NCI-H226 (cell line): ENCODE measurements around the gene CNKSR3.
"Not testable (repeated sequence)": the region's sequence is repeated elsewhere in the genome, so short reads cannot be mapped to it uniquely, and the experiment has no call there.

Source experiments
- DNase-seq: peaks from one replicate; pipeline ENCODE4 v3.0.0-alpha.2; 2015

Gene CNKSR3

DNA sequence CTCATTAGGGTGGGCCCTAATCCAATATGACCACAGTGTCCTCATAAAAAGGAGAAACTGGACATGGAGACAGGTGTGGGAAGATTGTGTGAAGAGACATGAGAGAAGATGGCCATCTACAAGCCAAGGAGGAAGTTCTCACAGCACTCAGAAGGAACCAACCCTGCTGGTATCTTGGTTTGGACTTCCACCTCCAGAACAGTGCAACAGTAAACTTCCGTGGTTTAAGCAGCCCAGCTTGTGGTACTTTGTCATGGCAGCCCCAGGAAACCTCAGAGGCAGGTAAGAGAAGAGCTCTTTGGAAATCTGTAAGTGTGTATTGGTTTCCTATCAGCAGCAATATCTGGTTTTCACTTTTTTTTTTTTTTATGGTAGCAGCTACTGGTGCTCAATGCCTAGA, 16.5 kb upstream of the CNKSR3 start:
- DNase-seq: no peak

DNA sequence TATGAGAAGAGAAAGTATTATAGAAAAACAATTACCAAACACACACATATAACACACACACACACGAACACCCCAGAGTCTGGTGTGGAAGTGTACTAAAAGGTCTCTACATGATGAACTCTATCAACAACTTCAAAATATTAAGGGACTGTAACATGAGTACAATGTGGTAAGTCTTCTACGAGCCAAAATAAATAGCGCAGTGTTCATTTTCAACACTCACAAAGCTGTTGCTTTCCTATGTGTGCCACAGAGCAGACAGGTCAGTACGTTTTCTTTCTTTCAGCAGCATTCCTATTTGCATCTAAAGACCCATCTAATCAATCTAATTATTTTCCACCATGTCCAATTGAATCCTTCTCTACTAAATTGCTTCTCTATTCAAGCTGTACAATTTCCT, 12.1 kb upstream of the CNKSR3 start:
- no peak for DNase-seq

DNA sequence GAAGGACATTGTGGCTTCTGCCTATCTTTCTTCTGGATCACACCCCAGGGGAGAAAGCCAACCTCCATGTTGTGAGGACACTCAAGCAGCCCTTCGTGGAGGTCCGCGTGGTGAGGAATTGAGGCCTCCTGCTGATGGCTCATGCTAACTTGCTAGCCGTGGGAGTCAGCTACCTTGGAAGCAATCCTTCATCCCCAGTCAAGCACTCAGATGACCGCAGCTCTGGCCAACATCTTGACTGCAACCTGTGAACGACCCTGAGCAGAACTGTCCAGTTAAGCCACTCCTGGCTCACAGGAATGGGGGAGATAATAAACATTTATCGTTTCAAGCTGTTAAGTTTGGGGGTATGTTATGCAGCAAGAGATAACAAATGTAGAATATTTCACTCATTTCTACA, 10.9 kb upstream of the CNKSR3 start:
- DNase-seq: no peak

DNA sequence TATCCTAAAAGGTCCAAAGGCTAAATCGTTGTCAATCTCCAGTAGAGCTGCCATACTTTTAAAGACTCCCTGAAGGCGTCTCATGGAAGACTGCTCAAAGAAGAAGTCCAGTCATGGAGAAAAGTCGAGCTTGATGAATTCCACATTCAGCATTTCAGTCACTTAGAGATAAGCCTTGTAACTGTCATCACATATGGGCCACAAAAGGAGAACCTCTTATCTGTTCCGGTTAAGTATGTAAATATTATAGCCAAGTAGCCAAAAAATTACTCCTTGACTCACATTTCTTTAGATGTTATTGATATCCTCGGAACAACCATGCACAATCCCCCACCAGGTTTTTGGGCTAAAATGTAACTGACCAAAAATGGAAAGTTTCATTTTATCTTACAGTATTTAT, 9.8 kb upstream of the CNKSR3 start:
- DNase-seq: no peak

DNA sequence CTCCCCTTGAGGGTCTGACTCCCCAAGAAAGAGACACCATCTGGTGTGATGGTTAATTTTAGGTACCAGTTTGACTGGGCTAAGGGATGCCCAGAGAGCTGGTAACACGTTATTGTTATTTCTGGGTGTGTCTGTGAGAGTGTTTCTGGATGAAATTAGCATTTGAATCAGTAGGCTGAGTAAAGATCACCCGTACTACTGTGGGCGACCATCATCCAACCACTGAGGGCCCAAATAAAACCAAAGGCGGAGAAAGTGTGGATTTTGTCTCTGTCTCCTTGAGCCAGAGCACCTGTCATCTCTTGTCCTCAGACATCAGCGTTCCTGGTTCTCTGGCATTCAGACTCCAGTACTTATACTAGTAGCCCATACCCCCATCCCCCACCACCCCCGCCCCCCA, 7.9 kb upstream of the CNKSR3 start:
- no peak for DNase-seq

DNA sequence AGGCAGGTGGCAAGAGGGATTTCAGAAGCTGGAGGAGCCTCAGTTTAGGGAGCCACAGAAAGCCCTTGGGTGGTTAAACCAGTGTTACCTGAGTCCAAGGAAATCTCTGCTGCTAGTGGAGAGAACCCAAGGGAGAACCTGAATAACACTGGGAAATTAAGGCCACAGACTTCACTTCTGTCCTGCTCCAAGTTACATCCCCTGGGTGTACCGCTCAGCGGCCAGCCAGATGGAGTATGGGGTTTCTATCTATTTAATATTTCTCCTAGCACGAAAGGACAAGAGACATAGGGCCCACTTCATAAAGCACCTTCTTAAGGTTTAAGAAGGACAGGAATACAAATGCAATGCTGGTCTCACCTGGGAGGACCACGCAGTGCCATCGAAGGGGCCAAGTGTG, 5.8 kb upstream of the CNKSR3 start:
- no peak for DNase-seq

DNA sequence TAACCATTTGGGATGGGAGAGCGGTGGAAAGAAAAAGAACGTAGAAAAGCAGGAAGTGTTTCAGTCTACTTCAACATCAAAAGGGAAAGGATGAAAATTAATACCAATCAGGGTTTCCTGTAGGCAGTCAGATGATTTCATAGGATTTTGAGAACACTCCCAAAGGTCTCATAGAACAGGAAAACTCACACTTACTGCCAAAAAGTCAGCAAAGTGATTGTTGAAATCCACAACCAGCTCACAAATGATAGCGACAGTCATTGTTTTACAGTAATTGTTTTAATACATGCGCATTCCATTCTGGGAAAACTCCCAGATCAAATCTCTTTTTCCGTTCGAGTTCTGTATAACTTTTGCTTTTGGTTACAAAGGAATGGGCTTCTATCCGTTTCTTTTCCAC, 5.3 kb upstream of the CNKSR3 start:
- no peak for DNase-seq

DNA sequence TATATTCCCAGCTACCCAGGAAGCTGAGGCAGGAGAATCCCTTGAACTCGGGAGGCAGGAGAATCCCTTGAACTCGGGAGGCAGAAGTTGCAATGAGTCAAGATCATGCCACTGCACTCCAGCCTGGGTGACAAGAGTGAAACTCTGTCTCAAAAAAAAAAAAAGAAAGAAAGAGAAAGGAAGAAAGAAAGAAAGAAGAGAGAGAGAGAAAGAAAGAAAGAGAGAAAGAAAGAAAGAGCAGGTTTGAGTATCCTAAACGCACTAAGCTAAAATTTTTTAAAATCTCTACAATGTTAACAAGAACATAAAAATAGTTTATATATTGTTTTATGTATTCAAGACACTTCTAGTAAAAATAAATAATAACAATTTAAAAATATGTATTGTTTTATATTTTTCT, 4.6 kb upstream of the CNKSR3 start:
- DNase-seq: not testable (repeated sequence)

DNA sequence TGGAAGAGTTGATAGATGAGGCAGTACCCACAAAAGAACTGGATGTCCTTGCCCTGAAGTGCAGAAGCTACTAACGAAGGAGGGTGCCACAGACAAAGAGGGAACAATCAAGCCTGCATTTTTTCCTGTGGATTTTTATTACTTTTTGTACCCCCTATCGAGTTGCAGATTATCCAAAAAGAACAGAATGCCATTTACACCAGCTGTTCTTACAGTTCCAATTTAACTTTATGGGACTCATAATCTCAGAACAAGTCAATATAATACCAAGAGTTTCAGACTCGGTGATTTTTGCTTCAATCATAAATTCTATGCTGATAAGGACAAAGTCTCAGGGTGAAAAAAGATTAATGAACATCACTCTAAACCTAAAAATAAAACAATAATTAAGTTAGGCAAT, 4.0 kb upstream of the CNKSR3 start:
- no peak for DNase-seq

DNA sequence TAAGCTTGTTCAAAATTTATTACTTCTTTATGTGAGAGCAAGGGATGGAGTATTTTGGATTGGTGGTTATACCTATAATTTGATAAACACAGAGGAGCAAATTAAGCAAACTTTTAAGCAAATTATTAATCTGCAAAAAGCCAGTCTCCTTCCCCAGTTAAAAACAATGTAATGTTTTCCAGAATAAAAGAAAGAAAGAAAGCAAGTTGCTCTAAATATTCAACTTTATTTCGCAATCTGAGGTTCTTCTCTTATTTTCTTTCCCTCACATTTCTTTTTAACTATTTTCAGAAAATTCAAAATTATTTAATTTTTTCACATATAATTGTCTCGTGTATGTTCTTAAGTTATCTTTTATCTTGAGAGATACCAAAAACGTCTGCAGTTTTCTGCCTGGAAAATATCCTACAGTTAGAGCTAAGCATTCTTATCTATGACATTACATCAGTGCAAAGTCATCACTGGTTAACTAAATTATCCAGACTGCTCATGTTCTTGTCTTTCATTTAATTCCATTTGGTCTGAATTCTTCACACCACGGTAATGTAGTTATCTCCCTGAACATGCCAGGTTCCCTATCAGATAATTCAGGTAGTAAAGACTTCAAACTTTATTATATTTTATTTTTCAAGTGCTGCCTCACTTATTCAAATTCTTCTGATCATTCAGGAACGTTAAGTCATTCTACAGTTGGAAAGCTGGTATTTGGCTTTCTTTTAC, 3.3 kb upstream of the CNKSR3 start:
- peak; percentile 45 for DNase-seq

DNA sequence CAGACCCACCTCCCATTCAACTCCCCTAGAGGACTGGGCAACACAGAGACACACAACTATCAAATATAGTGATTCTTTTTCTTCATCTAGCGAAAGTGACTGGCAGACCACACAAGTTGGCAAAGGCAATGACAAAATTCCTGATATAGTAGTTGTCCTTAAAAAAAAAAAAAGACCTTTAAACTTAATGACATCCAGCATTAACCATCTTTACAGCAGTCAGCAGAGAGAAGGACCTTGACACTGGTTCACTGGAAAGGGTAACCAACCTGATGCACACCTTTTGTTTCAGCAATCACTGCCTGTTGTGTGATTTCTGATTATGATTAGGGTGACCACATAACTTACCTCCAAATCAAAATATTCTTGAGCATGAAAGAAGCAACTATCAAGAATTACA, 1.7 kb upstream of the CNKSR3 start:
- no peak for DNase-seq

DNA sequence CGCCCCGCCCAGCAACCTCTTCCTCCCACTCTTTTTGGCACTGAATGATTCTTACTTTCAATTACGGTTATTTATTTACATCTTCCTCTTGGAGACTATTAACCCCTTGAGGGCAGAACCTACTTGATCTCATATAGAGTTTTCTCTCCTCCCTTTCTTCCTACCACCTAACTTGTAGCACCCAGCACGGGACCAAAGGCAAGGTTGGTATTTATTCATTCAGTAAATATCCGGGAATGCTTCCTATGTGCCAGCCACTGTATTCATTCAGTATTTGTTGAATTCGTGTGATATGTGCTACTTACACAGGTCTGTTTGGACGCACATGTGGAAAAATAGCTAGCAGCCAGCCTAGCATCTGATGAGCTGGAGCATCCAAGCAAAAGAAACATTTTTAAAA, 1.3 kb upstream of the CNKSR3 start:
- no peak for DNase-seq

DNA sequence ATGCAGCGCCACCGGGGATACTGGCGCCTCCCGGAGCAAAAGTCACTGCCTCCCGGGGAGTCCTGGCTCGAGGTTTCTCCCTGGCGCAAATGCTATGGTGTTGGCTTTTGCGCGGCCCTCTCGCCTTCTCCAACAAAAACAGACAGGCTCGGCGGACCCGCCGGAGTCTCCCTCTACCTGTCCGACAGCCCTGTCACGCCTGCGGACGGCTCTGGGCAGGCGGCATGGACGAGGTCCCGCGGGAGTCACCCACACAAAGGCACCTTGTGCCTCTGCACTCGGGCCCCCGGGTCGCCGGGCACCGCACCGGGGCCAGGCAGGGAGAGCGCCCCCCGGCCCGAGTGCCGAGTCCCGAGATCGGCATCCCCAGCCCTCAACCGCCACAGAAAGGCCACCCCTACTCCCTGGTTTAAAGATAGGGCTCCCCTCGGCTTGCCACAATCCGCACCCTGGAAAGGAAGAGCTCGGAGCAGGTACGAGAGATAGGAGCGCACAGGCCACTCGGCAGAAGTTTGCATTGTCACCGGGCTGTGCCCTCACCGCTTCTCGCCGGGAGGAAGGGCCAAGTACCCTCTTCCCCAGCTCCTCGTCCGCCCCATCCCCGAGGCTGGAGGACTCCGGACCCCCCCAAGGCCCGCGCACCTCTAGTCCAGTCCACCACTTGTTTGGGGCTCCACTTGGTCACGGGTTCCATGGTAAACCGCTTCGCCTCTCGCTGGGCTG, 903 bp downstream of the CNKSR3 start:
- DNase-seq: no peak

DNA sequence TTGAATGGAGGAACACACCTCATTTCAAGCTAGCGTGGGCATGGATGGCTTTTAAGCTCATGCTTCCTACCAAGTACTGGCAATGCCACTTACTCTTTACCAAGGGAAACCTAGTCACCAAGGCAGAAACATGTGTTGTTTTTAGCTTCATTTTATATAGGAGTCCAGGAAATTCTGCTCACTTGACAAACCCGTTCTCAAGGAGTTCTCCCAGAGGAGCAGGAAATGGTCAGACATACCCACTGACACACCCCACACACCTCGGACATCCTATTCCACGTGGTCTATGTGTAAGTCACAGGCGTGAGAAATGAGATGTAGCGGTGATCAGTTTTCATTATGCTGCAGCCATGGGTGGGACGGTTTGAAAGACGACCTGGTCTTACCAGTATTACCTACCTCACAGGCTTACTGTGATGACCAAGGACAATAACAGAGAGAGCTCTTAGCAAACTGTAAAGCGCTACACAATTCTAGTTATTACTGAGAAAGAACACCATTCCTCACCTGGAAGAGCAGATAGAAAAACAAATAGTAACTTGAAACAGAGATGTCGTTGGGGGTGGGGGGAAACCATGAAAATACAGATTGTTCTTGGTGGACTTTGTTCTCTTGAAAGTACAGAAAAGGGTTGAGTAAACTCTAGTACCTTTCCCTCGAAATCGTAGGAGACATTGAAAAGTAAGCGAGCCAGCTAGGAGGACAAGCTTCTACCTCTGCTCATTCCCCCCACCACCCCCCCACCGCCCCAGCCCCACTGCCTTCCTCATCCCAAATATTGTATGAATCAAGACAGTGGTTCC, 1.7 kb downstream of the CNKSR3 start:
- DNase-seq: no peak

DNA sequence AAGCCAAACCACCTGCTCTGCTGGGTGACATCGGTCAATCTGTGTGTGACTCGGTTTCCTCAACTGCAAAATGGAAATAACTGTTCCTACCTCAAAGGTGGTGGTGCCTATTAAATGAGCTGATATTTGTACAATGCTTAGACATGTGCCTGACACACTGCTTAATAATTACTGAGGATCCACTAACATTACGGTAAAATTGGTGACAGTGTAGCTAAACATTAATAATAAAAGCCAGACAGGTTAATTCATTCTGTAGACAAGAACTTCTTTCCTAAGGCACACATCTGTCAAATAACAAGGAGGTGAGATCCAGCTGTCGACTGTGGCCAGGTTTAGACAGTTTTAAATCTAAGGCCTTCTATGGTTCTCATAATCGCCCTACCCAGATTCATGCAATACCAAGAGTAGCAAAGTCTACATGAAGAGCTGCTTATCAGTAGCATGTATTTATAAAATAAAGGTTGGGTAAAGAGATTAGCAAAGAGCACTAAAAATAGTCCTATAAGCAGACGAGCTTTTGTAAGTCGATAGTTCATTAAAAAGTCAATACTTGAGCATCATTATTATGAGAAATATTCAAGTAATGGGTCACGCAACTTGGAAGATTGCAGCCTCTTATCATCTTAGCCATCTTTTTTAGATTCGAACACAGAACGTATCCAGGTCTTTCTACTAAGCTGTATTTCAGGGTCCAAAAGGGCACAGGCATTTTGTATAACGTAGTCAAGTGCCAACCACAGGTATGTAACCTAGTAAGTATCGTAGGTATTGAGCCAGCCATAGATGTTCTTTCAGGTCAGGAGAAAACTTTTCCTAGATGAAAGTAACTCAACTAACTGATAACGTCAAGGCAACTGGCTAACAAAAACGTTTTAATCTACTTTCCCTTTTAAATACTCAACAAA, 3.2 kb downstream of the CNKSR3 start:
- no peak for DNase-seq

DNA sequence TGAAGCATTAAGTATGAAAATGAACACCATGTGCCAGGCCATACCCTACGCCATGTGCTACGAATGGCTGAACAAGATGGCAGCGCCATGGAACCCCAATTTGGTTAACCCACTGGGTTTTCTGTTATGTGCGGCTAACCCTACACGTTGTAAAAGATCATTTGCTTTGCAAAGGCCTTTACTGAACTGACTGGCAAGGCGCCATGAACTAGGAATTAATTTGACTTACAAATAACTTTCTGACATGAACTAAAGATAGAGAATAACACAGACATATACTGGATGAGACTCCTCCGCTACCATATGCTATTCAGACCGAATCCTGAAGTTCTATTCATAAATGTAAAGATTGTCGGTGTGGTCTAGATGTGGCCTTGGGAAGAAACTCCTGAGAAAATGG, 3.9 kb downstream of the CNKSR3 start:
- no peak for DNase-seq

DNA sequence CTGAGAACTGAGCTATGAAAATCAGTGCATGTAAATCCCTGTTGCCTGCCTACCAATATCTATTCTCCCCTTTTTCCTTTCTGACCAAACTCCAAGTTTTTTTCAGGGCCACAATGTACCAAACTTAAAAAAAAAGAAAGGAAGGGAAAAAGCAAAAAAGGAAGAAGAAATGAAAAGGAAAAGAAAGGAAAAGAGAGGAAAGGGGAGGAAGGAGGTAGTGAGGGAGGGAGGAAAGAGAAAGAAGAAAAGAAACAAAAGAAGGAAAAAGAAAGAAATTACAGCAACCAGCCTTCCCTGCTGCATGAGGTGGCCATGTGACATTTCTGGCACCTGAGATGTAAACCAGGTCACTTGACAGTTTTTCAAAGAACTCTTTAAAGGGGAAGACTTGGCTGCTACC, 4.4 kb downstream of the CNKSR3 start:
- no peak for DNase-seq

DNA sequence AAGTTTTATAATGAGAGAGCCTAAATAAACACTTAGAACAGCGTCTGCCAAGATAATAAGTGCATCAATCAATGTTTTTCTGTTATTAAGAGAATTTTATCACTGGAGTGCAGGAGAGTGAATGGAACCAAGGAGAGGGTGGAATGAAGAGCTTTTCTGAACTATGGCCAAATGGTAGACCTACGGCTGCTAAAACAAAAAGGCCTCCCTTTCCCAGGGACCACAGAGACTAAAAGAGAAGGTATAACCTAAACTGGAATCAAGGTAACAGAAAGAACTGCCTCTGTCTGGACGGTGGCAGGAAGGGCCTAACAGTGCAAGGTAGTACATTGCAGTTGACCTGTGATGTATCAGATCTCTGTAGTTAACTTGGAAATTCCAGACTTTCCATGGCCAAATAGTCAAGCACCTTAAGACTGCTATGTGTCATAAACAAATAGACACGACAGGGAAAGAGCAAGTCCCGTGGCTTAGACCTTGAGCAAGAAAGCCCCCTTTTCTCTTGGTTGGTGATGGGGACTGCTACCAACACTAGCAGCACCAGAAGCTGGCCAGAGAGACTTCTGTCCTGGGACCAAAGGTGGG, 5.5 kb downstream of the CNKSR3 start:
- no peak for DNase-seq

DNA sequence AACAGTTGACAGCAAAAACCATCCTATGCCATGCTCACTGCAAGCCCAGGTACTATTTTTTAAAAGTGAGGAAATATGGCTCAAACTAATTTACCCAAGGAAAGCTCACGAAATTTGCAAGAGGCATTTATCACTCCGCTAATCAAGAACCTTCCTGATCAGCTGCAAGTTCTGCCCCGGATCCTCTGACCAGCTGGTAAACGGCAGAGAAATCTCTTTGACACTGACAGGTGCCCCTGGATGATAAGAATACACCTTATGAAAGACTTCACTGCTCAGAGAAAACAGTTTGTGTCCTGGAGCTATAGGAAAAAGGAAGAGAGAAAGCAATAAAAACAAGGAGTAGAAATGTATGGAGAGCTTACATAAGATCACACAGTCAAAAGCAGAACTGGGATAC, 6.4 kb downstream of the CNKSR3 start:
- no peak for DNase-seq

DNA sequence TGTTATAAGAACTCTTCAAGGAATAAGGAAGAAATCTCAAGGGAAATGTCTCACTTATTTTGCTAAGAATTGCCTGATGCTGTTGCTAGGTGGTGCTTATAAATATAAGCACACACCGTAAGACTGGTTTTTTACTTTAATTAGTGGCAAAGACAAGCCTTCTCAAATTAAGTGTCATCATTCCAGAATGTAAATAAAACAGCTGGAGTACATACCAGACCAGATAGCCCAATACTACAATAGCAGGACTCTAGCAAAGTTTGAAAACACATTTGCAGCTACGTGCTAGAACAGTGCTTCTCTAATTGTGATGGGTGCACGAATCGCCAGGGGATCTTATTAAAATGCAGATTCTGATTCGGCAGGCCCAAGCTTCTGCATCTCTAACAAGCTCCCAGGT, 6.8 kb downstream of the CNKSR3 start:
- DNase-seq: no peak

DNA sequence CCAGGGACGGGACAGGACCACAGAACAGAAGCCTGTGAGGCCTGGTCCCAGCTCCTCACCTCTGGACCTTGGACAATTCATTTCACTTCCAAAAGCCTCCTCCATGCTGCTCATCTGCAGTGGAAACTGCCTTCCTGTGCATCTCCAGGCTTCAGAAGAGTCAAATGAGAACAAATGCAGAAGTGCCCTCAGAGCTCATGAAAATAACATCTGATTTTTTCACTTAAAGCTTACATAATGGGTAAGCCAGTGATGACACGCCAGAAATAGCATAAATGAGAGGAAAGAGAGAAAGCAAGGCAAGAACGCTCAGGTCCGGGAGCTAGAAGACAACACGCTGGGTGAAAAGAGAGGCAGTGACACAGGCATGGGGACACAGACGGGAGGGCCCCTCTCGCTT, 7.9 kb downstream of the CNKSR3 start:
- no peak for DNase-seq

DNA sequence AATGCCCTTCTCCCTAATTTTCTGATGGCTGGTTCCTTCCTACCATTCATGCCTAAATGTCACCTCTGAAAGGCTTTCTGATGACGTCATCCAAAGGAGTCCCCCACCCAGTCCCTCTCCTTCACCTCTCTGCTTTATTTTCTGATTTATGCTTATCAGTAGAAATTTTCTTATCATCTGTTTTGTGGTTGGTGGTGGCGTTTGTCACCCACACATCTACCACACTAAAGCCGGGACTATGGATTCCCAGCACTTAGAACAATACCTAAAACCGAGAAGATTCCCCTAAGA, 9.0 kb downstream of the CNKSR3 start:
- DNase-seq: no peak
